ENCODE data around the gene MMS19.
"Not testable (repeated sequence)": the region's sequence is repeated elsewhere in the genome, so short reads cannot be mapped to it uniquely, and the experiment has no call there.

Gene MMS19

DNA sequence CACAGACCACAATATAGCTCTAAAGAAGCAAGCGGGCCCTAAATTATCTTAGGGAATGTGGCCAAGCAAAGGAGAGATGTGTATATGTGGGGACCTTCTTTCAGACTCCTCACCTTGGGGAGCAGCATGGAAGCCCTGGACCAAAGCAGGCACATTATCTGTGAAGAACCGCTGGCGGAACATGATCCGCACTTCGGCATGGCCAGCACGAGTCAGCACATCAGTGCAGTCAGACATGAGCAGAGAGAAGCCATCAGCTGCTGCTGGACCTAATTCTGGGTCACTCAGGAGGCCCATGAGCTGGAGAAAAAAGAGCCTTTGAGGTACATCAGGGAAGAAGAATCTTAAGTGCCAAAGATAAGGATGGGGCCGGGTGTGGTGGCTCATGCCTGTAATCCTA, 38.3 kb downstream of the MMS19 start:
- DNase-seq = no peak

DNA sequence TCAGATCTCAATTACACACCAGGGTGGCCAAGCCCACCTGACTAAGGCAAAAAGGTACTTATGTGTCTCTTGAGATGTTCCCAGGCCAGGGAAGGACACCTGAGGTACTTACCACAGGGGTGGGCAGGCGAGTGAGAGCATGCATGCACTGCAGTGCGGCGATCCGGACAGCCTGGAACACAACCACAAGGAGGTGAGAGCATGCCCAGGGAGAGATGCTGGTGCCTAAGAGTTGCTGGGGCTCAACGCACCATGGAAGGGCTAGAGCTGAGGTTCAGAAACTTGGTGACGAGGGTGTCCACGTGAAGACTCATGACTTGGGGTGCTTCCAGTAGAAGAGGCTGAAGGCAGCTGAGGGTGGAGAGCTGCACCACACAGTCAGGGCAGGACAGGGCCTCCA, 39.1 kb downstream of the MMS19 start:
- no peak for DNase-seq

DNA sequence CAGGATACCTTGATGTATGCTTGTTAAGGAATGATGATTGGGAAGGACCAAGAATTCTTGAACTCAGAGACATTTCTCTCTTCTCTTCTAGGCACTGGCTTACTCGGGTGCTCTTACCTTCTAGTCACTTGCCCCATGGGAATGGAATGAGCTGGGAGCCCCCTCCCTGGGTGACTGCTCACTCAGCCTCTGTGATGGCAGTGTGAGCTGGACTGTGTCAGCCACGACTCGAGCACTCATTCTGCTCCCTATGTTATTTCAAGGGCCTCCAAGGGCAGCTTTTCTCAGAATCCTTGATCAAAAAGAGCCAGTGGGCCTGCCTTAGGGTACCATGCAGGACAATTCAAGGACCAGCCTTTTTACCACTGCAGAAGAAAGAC, 41.5 kb downstream of the MMS19 start:
- DNase-seq = no peak

DNA sequence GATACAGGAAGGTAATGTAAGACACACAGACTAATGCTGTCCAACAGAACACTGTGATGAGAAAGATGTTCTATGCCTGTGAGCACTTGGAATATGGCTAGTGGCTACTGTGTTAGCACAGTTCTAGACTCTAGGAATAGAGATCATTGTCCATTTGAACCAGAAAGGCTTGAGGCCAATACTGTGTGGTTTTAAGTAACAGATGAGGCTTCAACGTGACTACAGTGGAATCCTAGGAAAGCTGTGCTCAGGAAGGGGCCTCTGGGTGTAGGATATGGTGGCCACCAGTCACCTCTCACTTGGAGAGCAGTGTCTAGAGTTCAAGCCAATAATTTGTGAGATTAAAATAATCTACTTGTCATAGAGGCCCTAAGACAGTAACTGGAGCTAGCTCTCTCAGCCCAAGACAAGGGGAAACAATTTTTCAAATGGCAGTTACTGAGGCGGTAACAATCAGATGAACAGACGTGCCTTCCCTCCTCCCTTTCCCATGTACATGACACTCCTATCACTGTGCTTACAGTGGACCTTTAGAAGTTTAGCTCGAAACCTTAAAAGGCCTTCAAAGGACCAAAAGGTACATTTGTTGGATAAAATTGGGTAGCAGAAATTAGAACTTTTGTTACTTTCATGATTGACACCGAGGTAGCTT, 42.1 kb downstream of the MMS19 start:
- no peak for DNase-seq

DNA sequence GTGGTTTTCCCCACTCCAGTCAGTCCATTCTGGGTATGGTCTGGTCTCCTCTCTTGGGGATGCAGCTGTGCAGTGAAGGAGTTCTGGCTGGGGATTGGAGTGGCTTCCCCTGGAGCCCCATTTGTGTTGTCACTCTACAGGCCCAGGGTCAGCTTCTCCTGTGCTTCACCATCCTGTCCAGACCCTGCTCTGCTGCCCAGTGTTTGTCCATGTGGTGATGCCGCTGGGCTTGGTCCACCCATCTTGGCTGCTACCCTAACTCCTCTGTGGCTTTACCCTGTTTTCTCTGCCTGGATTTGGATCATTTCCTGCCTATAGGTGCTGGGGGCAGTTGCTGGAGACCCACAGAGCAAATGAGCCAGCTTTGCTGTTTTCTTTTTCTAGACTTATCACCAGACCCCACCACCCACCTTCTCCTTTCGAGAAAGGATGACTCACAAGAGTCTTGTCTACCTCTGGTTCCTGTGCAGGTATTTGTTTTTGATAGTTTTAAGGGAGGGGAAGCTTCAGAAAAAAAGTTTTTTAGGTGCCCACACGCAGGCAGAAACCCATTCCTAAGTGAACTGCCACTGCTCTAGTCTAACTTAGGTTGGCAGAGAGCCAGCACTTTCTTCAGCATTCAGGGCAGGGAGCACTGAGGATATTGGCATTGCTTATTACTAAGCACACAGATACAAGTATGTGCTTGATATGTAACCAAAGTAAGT, 43.7 kb downstream of the MMS19 start:
- no peak for DNase-seq

DNA sequence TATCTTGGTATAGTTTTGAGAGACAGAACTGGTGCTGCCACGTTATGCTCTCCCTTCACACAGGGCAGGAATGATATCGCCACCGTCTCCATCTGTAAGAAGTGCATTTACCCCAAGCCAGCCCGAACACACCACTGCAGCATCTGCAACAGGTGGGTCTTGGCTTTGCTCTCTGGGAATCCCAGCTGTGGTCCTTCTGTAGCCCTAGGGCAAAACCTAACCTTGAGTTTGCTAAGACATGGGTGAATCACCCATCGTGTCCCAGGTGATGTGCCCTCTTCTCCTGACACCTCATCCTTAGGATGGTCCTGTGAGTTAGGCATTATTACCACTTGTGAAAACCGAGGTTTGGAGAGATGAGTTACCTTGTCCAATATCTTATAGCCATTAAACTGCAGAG, 45.9 kb downstream of the MMS19 start:
- DNase-seq = no peak

DNA sequence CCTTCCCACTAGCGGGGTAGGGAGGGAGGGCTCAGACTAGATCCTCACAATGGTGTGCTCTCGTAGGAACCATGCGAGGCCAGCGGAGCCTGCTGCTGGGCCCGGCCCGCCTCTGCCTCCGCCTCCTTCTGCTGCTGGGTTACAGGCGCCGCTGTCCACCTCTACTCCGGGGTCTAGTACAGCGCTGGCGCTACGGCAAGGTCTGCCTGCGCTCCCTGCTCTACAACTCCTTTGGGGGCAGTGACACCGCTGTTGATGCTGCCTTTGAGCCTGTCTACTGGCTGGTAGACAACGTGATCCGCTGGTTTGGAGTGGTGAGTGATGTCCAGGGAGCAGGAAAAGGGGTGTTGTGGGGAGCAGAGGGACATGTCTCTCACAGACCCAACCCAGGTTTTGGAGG, 46.6 kb downstream of the MMS19 start:
- DNase-seq = no peak

DNA sequence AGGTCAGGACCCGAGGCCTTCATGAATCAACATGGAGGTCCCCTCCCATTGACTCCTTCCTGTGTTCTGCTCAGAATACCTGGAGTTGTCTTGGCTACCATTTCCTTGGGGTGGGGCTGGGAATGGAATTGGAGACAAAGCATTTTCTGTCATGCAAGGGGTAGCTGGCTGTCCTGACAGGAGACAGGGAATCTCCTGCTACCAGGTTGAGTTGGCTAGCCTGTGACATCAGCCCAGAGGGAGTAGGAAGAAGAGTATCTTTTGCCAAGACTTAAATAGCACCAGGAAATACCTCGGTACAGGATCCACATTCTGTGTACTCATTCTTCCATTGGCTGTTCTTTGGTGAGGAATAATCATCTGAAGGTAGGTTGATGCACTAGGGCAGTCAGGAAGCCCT, 47.4 kb downstream of the MMS19 start:
- DNase-seq = no peak

DNA sequence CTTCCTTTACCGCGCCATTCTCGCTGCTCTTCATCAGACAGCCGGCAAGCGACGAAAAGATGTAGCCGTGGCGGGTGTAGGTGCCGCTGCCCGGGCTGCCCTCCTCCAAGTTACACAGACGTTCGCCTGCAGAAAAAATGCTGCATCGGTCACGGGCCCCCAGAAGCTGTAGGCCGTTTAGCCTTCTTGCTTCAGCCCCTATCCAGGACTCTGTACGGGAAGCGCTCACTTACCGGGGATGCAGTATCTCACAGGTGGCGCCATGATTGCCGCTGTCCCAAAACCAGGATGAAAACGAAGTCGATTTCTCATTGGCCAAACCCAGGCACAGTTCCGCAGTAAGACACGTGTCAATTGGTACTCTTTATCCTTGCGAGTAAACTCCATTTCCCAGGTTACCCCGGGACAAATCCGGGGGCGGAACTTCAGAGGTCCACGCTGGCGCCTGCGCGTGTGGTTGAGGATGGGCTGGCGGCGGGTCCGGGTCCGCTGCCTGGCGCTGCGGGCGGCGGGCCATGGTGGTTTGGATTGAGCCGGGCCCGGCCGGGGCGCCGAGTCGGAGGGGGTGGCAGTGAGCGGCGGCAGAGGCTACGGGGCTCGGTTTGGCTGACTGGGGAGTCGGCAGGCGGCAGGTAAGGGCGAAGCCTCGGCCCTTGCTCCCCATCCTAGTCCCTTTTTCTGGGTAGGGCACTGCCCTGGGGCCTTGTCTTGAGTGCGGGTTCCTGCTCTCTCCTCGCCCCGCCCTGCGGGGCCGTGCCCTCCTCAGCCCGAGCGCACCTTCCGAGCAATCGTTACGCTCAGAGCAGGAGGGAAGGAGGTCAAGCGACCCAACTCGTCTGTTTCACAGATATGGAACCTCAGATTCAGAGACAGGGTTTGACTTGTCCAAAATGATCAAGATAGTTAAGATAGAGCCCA, 52.2 kb downstream of the MMS19 start, which contains the start of the genes EXOSC1 and ZDHHC16:
Gene EXOSC1 (minus strand): TSS at position 285 of the 918 bp plus-strand sequence. CDS start 21 bp downstream, at position 264.
Gene ZDHHC16 (plus strand): TSS at position 454 of the 918 bp plus-strand sequence. CDS start 5,501 bp downstream, outside the sequence.
- DNase-seq = peak; percentile 88

DNA sequence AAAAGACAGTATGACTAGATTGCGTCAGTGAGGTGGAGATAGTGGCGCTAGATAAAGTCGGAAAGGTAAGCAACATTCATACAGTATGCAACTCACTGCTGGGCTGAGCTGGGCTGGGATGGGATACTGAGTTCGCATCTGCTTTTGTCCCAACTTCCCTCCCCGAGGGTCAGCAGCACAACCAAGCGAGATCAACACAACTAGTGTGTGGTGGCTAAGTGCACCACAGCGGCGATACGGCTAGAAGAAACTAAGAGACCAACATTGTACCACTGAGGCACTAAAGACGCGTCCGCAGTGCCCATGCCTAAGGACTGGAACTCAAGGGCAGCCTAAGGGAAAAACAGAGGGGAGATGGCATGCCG, 52.9 kb downstream of the MMS19 start:
- no peak for DNase-seq

DNA sequence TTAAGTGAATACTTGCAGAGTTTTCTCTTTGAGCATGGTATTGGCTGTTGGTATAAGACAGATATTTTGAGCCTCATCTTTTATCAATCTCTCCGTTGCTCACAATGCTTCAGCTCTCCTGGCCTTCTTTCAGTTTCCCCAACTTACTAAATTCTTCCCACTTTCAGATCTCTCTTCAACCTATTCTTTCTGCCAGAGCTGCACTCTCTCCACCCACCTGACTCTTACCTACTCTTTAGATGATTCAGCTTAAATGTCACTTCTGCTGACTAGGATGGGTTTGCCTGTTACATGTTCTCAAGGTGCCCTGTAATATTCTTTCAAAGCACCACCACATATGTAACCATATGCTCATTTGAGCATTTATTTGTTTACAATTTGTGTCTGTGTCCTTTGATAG, 54.0 kb downstream of the MMS19 start:
- DNase-seq = no peak

DNA sequence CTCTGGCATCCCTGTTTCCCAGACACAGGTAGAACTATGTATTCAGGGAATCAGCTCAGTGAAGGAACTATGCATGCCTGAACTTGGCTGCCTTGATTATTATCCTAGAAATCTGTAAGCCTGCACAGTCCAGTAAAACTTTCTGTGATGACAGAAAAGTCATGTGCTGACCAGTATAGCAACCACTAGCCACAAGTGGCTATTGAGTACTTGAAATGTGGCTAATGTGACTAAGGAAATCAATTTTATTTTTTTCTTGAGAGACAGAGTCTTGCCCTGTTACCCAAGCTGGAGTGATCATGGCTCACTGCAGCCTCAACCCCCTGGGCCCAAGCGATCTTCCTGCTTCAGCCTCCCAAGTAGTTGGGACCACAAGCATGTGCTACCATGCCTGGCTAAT, 55.9 kb downstream of the MMS19 start:
- DNase-seq = no peak

DNA sequence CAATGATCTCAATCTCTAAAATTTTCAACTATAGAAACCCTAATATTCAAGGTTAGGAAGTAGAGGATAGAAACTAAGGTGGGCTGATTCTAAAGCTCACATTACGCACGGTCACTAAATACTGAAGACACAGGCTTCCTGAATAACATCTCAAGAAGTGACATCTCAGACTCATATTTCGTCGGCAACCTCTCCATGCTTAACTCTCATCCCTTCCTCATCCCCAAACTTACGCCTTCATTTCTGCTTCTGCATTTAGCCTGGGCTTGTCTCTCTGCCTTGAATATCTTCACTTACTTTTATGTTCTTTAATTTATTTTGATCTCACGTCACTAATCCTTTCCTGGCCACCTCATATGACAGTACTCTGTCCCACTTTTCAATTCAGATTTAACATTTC, 63.0 kb downstream of the MMS19 start:
- no peak for DNase-seq

DNA sequence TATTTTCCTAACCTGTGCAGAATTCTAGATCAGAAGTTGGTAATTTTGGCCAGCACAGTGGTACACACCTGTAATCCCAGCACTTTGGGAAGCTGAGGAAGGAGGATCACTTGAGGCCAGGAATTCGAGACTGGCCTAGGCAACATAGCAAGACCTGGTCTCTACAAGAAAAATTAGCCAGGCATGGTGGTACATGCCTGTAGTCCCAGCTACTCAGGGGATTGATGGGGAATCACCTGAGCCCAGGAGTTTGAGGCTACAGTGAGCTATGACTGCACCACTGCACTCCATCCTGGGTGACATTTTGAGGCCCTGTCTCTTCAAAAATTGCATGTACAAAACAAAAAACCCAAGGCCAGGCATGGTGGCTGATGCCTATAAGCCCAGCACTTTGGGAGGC, 63.7 kb downstream of the MMS19 start:
- no peak for DNase-seq

DNA sequence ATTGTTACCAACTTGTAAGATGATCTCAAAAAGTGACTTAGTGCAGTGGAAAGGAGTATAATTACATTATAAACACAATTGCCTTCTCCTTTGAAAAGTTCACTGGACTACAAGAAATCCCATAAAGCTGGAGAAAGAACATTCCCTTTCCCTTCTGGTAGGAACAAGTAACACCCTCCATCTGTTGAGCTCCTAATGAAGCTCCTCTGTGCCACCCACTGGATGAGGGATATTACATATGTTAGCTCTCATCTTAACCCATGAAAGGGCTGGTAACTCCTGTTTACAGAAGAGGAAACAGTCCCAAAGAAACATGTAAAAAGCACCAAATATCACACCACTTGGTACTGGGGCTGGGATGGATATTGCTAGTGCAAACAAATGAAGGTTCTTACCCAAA, 64.2 kb downstream of the MMS19 start:
- no peak for DNase-seq

DNA sequence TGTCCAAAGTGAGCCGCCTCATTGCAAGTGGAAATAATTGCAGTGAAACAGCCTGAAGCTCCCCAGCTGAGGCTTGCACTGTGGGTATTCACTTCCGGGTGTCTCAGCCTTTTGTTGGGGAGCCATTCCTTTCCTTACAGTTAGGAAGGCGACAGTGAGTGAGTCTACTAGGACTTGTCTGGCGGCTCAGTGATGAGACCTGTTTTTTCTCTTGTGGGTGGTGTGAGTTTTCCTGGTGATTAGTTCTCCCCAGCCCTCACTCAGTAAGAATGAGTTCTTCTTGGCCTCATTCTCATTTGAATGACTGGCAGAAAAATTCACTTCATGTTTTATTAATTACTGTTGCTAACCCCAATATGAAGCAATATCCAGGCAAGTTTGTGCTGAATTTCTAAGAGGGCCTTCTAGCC, 69.6 kb downstream of the MMS19 start:
- DNase-seq = no peak

DNA sequence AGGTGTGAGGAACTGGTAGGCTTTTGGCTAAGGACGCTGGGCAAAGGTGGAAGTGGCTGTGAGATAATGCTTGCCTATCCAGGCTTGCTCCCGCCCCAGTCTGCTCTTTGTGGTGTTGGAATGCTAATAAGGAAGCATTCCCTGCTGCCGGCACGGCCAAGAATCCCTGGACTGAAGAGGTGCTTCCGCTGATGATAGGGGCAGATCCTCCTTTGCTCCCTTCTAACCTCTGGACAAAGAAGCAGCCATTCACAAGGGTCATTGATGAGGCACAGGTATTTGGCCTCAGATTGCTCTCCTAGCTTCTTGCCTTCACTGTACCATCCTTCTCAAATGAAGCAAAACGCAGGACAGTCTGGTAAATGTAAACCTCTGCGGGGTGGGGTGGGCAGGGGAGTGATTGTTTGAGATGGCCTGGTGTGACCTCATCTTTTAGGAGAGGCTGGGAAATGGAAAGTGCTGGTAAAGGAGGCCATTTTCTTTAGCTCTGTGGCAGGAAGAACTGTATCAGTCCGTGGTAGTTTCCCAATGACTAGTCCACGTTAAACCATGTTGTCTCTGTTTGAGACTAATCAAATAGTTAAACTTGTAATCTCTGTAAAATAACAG, 70.5 kb downstream of the MMS19 start:
- peak; percentile 29 for DNase-seq

DNA sequence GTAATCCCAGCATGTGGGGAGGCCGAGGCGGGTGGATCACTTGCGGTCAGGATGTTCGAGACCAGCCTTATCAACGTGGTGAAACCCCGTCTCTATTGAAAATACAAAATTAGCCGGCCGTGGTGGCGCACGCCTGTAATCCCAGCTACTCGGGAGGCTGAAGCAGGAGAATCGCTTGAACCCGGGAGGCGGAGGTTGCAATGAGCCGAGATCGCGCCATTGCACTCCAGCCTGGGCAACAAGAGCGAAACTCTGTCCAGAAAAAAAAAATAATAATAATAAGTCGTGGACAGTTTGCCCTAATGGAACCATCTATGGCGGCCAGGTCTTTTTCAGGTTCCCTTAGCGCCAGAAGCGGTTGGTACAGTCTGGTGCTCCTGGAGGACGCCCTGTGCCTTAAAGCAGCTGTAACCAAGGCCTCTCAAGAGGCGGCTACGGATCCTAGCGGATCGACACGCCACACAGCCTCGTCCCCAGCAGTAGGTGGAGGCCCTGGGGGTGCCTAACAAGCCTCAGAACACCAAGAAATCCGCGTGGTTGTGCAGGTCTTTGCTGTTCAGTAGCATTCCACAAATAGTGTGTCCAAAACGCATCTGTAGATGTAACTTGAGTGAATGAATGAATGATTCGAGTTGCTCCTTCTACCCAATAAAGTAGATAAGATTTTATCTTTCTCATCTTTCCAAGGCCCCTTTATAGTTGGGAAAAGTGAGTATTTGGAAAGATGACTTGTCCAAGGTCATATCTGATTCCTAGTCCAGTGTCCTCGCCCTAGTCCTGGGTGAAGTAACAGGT, 71.2 kb downstream of the MMS19 start:
- DNase-seq = no peak

DNA sequence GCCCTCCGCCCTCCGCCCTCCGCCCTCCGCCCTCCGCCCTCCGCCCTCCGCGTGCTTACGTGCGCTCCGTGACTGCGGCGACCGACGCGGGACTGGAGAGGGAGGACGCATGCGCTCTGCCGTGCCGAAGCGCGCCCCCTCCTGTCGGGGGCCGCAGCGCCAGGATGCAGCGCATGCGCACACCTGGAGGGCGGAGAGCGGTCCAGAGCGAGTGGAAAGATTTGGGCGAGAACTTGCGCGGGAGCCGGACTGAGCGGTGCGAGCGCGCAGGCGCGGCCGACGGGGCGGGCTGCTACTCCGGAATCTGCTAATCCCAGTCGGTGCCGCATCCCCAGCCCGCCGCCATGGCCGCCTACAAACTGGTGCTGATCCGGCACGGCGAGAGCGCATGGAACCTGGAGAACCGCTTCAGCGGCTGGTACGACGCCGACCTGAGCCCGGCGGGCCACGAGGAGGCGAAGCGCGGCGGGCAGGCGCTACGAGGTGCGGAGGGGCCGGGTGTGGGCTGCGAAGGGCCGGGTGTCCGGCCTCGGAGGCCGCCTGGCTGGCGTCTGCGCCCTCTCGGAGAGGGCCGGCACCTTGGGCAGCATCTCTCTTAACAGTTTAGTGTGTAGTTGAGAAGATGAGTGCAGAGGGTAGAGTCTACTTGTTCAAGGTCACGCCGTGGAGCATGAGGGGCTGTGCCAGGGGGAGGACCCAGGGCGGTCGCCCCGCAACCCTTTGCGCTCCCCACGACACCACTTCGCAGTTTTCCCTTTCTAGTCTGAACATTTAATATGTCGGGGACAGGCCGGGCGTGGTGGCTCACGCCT, 72.1 kb downstream of the MMS19 start, which contains the start of gene PGAM1:
Gene PGAM1 (plus strand): TSS at position 228 of the 812 bp plus-strand sequence. CDS start 117 bp downstream, at position 345.
- DNase-seq = peak; percentile 86

DNA sequence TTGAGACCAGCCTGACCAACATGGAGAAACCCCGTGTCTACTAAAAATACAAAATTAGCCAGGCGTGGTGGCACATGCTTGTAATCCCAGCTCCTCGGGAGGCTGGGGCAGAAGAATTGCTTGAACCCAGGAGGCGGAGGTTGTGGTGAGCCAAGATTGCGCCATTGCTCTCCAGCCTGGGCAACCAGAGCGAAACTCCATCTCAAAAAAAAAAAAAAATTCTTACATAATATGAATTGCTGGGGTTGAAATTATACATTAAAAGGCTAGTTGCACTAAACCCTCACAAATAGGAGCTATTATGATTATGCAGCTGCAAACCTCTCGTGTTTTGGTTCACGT, 74.5 kb downstream of the MMS19 start:
- not testable (repeated sequence) for DNase-seq

DNA sequence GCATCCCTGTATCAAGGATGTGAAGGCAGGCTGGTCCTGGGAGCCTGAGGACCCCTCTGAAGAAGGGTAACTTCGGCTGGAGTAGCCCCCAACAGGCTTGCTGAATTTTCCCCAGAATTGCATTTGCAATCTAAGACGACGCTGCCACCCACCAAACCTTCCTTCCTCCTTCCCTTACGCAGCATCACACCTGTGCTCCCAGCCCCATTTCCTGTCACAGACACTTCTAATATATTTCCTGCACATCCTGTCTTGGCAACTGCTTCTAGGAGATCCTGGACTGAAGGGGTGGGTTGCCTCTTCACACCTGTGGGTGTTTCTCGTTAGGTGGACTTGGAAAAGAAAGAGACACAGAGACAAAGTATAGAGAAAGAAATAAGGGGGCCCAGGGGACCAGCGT, 81.7 kb downstream of the MMS19 start:
- DNase-seq = no peak

All from NCI-H510A (cell line).